GM12872 (cell line): ENCODE measurements around the gene ADAMTS3.

Experiments
- TF ChIP-seq, protein P1 (sequence below): IDR thresholded peaks from 3 replicates; pipeline ENCODE4 v1.5.1; 2011; ENCODE audit warnings: low read depth, mild to moderate bottlenecking, low read length, moderate library complexity; ENCODE audit not compliant: insufficient read depth

The ADAMTS3 gene

DNA sequence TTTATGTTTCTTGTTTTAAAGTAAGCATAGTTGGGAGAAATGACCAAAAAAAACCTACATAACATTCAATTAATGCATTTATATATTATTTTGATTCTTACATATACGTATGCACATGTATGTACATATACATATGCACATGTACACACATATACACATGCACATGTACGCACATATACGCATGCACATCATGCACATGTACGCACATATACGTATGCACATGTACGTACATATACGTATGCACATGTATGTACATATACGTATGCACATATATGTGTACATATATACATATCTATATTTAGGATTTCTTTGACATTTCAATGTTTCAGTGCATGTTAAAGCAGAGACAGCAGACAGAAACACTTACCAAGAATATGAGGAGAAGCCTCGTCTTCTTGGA, 263.4 kb downstream of the ADAMTS3 start:
- TF ChIP-seq, protein P1, sequence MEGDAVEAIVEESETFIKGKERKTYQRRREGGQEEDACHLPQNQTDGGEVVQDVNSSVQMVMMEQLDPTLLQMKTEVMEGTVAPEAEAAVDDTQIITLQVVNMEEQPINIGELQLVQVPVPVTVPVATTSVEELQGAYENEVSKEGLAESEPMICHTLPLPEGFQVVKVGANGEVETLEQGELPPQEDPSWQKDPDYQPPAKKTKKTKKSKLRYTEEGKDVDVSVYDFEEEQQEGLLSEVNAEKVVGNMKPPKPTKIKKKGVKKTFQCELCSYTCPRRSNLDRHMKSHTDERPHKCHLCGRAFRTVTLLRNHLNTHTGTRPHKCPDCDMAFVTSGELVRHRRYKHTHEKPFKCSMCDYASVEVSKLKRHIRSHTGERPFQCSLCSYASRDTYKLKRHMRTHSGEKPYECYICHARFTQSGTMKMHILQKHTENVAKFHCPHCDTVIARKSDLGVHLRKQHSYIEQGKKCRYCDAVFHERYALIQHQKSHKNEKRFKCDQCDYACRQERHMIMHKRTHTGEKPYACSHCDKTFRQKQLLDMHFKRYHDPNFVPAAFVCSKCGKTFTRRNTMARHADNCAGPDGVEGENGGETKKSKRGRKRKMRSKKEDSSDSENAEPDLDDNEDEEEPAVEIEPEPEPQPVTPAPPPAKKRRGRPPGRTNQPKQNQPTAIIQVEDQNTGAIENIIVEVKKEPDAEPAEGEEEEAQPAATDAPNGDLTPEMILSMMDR, result no peak

DNA sequence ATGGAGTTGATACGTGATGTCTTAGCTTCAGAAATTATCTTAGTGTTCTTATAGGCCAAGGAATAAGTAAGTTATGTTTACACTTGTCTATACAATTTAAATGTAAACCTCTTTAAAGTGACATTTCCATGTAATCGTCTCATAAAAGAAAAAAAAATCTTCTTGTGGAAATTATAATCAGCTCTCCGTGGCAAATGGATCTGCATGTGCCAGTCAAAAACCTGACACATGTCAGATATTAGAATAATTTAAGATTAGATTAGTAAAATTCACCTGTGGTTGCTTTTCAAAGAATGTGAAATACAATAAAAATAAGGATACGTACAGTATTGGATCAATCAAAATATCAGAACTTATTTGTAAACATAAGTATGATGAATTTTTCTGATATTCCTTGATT, 263.9 kb downstream of the ADAMTS3 start:
- TF ChIP-seq, protein P1, result no peak

DNA sequence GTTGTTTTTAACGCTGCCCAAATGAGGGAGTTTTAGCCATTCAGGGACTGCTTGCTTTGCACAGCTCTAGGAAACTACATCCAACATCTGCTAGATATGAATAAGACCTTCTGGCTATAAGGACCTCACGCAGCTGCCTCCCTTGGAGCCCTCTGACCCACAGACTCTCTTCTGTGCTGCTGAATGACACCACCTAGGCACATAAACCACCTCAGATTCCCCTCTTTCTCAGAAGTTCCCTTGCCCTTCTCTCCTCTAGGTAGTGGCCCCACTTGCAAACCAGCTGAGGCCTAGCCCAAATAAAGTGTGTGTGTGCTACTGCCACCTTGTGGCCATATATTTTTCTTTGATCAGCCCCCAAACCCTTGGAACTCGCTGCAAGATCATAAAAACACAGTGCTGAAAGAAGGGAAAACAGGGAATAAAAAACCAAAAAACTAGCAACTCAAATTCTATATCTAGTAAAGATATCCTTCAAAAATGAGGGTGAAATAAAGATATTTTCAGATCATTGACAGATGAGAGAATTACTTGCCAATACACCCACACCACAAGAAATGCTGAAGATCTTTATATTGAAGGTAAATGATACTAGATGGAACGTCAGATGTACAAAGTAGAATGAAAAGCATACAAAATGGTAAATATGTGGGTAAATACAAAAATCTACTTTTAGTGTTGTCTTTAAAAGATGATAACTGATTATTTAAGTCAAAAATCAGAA, 265.9 kb downstream of the ADAMTS3 start:
- TF ChIP-seq, protein P1, result peak; percentile 65

DNA sequence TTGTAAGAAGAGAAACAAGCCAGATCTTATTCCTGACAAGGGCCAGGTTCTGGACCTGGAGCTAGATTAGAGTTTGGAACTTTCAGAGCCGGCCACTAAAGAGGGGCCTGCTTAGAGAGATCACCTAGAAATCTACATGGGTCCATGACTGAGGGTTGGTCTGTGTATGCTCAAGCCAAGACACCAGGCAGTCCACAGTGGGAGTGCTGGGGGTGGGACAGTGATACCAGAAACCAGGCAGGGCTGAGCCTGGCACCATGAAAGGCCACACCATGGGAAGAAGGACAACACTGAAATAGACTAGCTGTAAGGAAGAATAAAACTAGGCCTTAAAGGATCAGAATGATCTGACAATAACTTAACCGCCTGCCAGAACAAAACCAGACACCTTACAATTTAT, 267.3 kb downstream of the ADAMTS3 start:
- TF ChIP-seq, protein P1, result no peak

- TF ChIP-seq, protein P1, result no peak
Observed at GRCh38 chr4:72300126-72300525, 268.9 kb downstream of the ADAMTS3 start.

DNA sequence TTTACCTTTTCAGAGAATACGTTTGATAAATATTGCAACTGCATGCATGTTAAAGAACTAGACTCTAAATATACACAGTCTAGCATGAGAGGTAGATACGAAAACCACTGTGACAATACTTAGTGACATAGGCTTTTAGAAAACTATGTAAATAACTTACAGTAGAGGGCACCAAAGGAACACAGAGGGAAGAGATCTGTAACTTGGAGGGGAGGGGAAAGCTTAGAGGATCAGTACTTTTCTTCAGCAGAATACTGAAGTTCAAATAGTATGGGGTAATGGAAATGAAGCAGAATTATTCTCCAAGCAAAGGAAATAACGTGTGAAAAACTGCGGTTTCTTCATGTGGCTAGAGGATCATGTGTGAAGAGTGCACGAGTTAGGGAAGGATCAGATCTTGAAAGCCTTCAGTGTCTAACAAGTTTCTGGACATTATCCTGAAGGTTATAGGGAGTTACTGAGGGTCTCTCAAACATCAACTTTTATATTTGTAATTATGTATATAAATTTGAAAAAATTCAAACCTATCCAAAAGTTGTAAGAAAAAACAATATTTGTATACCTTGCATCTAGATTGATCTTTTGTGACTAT, 273.0 kb downstream of the ADAMTS3 start:
- TF ChIP-seq, protein P1, result peak; percentile 46; the same call in 2 of the 3 replicates

- TF ChIP-seq, protein P1, result no peak
Observed at GRCh38 chr4:72290737-72291136, 278.3 kb downstream of the ADAMTS3 start.
